HepG2 (cell line): Measurements from ENCODE around the gene HS3ST5. TPM values are rescaled to one million over a fixed set of nuclear protein-coding genes. Genes with fewer than 3 reads are reported as not detected.

Experiments used
- ATAC-seq: fragments of 200-7000 bp; cut with Tn5 transposase; 3 replicates; pipeline ENCODE4 v1.9.1; 2020; ENCODE audit warnings: mild to moderate bottlenecking, moderate library complexity
- BruUV-seq: library from RNA; stranded (reverse); fragments of 400-500 nt; replicated peaks from 2 replicates; lab custom pipeline; 2021; lab: Mats Ljungman, UMichigan
- CTCF ChIA-PET: fragments of 300-600 bp; formaldehyde crosslinking; extraction: SDS; loops from one replicate; lab custom pipeline; 2021; ENCODE audit warnings: low total read pairs, inconsistent platforms, low intra/inter-chr PET ratio; lab: Yijun Ruan, JAX
- POLR2A ChIA-PET: fragments of 350-600 bp; sonication (Branson Sonifier 250); formaldehyde crosslinking; loops from one replicate; lab custom pipeline; 2020; ENCODE audit warnings: antibody characterized with exemption, inconsistent platforms; lab: Yijun Ruan, JAX
- DNase-seq: peaks from one replicate; pipeline ENCODE4 v3.0.0-alpha.2; 2015; ENCODE audit warnings: low spot score
- FAIRE-seq: peaks from 3 replicates; lab custom pipeline; 2011; peaks lifted over from hg19 to GRCh38; lab: Jason Lieb, UNC
- H2AFZ ChIP-seq: one replicate; pipeline ENCODE4 v1.6.1; 2011; ENCODE audit warnings: low read length, inconsistent platforms
- H3K27ac ChIP-seq: fragments of 300-600 bp; 3 replicates; pipeline ENCODE4 v1.8.0; 2011; ENCODE audit warnings: mixed run types, mild to moderate bottlenecking, mixed read lengths, low read length, inconsistent platforms; ENCODE audit not compliant: insufficient read depth; ENCODE audit errors: extremely low read length
- H3K27me3 ChIP-seq, 2 experiments: fragments of 200-600 bp in 1 of 2; 2 replicates in 1 of 2; 3 replicates in 1 of 2; pipeline versions ENCODE4 v1.6.0 to v1.8.0; 2011; ENCODE audit warnings: low read length in 2 of 2, mild to moderate bottlenecking in 2 of 2, moderate library complexity in 2 of 2, inconsistent platforms in 1 of 2; ENCODE audit not compliant: insufficient read depth in 2 of 2, control insufficient read depth in 1 of 2
- H3K36me3 ChIP-seq, 2 experiments: fragments of 200-600 bp in 1 of 2; replicated peaks in 1 of 2; 2 replicates in 1 of 2; 3 replicates in 1 of 2; pipeline versions ENCODE4 v1.5.1 to v1.8.0; 2011; ENCODE audit warnings: low read length in 2 of 2, inconsistent platforms in 1 of 2; ENCODE audit not compliant: insufficient read depth in 2 of 2, control insufficient read depth in 1 of 2
- H3K4me1 ChIP-seq: 2 replicates; pipeline ENCODE4 v1.5.1; 2012; ENCODE audit warnings: low read length, inconsistent platforms; ENCODE audit not compliant: insufficient read depth
- H3K4me2 ChIP-seq: 2 replicates; pipeline ENCODE4 v1.6.0; 2011; ENCODE audit warnings: low read depth, low read length, inconsistent platforms
- H3K4me3 ChIP-seq, 3 experiments: fragments of 200-600 bp in 1 of 3; sonication (generic), shearing (Covaris generic) in 1 of 3; replicated peaks in 1 of 3; 2 replicates each; pipeline ENCODE4 v1.5.1; 2011 to 2016; ENCODE audit warnings: low read length in 3 of 3, inconsistent platforms in 2 of 3, low read depth in 2 of 3, mild to moderate bottlenecking in 2 of 3, control low read depth in 1 of 3, mixed read lengths in 1 of 3; ENCODE audit not compliant: insufficient read depth in 1 of 3
- H3K79me2 ChIP-seq: one replicate; pipeline ENCODE4 v1.6.1; 2011; ENCODE audit warnings: low read length, inconsistent platforms; ENCODE audit not compliant: insufficient read depth
- H3K9ac ChIP-seq: 2 replicates; pipeline ENCODE4 v1.6.0; 2011; ENCODE audit warnings: mild to moderate bottlenecking, low read depth, low read length, inconsistent platforms; ENCODE audit not compliant: insufficient read depth
- H3K9me3 ChIP-seq: 2 replicates; pipeline ENCODE4 v1.5.1; 2012; ENCODE audit warnings: mild to moderate bottlenecking, low read length
- H4K20me1 ChIP-seq: 2 replicates; pipeline ENCODE4 v1.6.0; 2011; ENCODE audit warnings: inconsistent platforms, mild to moderate bottlenecking, low read length, moderate library complexity; ENCODE audit not compliant: insufficient read depth
- ATM ChIP-seq: fragments of 450-650 bp; IDR thresholded peaks from 2 replicates; pipeline ENCODE4 v1.7.1; 2017; ENCODE audit warnings: mild to moderate bottlenecking, borderline replicate concordance
- BRCA1 ChIP-seq: sonication (generic); formaldehyde crosslinking; IDR thresholded peaks from 2 replicates; pipeline ENCODE4 v1.4.0; 2020; ENCODE audit warnings: missing genetic modification reagents
- NR2F6 ChIP-seq, 2 experiments: IDR thresholded peaks; 2 replicates each; pipeline ENCODE4 v1.6.1; 2016; ENCODE audit warnings: antibody characterized with exemption in 1 of 2, mild to moderate bottlenecking in 1 of 2
- STAG1 ChIP-seq: sonication (generic); formaldehyde crosslinking; IDR thresholded peaks from 2 replicates; pipeline ENCODE4 v1.4.0; 2020; ENCODE audit warnings: missing genetic modification reagents
- ZNF33B ChIP-seq: sonication (generic); formaldehyde crosslinking; IDR thresholded peaks from 2 replicates; pipeline ENCODE4 v1.5.1; 2020; ENCODE audit warnings: mild to moderate bottlenecking, missing genetic modification reagents
- ZNF816 ChIP-seq: sonication (generic); formaldehyde crosslinking; IDR thresholded peaks from 2 replicates; pipeline ENCODE4 v1.8.0; 2022; ENCODE audit warnings: missing genetic modification reagents, mild to moderate bottlenecking, borderline replicate concordance
- WGBS: methylation state at CpG from one replicate; pipeline ENCODE4 v1.1.6; 2017; ENCODE audit warnings: low lambda C conversion rate; 5-methylcytosine and 5-hydroxymethylcytosine counted together
- in situ Hi-C: cut with HindIII; loops from 2 replicates; pipeline ENCODE4 v1.10.0; 2017; ENCODE audit warnings: low pct_unique_long_range_greater_than_20kb; ENCODE audit not compliant: extremely low pct_ligation_motif_present
- intact Hi-C: fragments of 100-400 bp; cut with micrococcal nuclease; formaldehyde crosslinking; loops from one replicate; pipeline ENCODE4 v1.10.0; 2022; ENCODE audit not compliant: unreplicated experiment
- polyA plus RNA-seq, 8 experiments: library from polyadenylated mRNA; depleted of rRNA in 3 of 8; stranded (reverse) in 7 of 8; unstranded in 1 of 8; fragments of >200 nt; fragmentation: Illumina TruSeq in 4 of 8; extraction: Trizol in 4 of 8; gene quantifications; 2 replicates each; pipeline versions ENCODE4 v1.2.1 to v1.2.3, GENCODE V29; 2011 to 2016; ENCODE audit warnings: low read depth in 4 of 8, missing spikeins in 1 of 8, mixed read lengths in 1 of 8; ENCODE audit not compliant: insufficient read depth in 1 of 8
- total RNA-seq, 5 experiments: library from RNA; depleted of rRNA; stranded (reverse); fragments of >200 nt; fragmentation: Illumina TruSeq; extraction: Trizol; gene quantifications; 2 replicates each; pipeline ENCODE4 v1.2.3, GENCODE V29; 2016; ENCODE audit warnings: low read depth in 1 of 5
- TF ChIP-seq, protein P1 (sequence below): sonication (generic); formaldehyde crosslinking; IDR thresholded peaks from 2 replicates; pipeline ENCODE4 v1.9.0; 2022; ENCODE audit warnings: low read depth, missing genetic modification reagents
- TF ChIP-seq, protein P2 (sequence below): sonication (generic); formaldehyde crosslinking; IDR thresholded peaks from 2 replicates; pipeline ENCODE4 v1.4.0; 2020; ENCODE audit warnings: mild to moderate bottlenecking, missing genetic modification reagents
- TF ChIP-seq, protein P3 (sequence below): IDR thresholded peaks from 2 replicates; pipeline ENCODE4 v1.6.1; 2016; ENCODE audit warnings: mild to moderate bottlenecking
- TF ChIP-seq, protein P4 (sequence below): sonication (generic); formaldehyde crosslinking; conservative IDR thresholded peaks from 2 replicates; pipeline ENCODE4 v1.4.0; 2020; ENCODE audit warnings: mild to moderate bottlenecking, missing genetic modification reagents, moderate library complexity
- TF ChIP-seq, protein P5 (sequence below): sonication (generic); formaldehyde crosslinking; IDR thresholded peaks from 2 replicates; pipeline ENCODE4 v1.4.0; 2020; ENCODE audit warnings: mild to moderate bottlenecking, missing genetic modification reagents

The HS3ST5 gene
- total and polyA plus RNA-seq, 2 of the 13 experiments (the other 11 are each of a cell fraction or from before 2014, with no cell fraction given), result 1.1 to 1.6 TPM

DNA sequence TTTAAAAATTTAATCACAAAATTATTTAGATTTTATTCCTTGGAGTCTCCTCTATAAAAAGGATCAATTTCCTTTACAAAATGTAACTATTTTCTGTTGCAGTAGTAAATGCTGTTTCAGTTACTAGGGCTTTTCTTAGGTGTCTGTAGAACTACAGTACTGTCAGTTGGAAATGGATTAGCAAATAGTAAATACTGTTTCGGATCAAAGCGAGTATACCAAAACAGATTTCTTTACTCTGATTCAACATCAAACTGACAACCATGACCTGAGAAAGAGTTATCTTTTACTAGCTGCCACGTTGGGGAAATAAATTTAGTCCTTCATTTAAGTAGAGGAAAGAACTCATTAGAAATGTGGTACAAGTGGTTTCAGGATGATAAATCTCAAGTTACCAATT is 172.5 kb downstream of the HS3ST5 start:
- H3K36me3 ChIP-seq, result no peaks in the 10 kb centered on the region; a peak in 1 of 5 replicates
- peak overlapping the region; percentile 87 for H3K4me2 ChIP-seq
- intact Hi-C loops (loop anchor here (5.0 kb wide), 1 partner anchor 172 kb away; the partner anchor contains the start of gene HS3ST5), in situ Hi-C loops (no loop called here)
- H3K4me1 ChIP-seq, result peaks cover 80% of the 10 kb centered on the region
- no TSS peak for BruUV-seq
- no peak overlapping the region for H2AFZ ChIP-seq
- no peaks in the 10 kb centered on the region; a peak in 1 of 5 replicates for H3K27me3 ChIP-seq
- CTCF ChIA-PET, result no interaction called here
- DNase-seq (peak; percentile 82), ATAC-seq (peak; percentile 8; the same call in 1 of the 3 replicates), FAIRE-seq (no peak)
- POLR2A ChIA-PET, result interaction anchor here (1.4 to 6.5 kb wide), 3 partner anchors 26 to 173 kb away, joined by 5 to 72 read pairs (median 11); partner anchors contain the start of gene HS3ST5
- H3K9me3 ChIP-seq, result no peaks in the 10 kb centered on the region
- H3K9ac ChIP-seq, result peak overlapping the region; percentile 86
- peaks cover 4% of the 10 kb centered on the region for H3K79me2 ChIP-seq
- peak overlapping the region; percentile 99 for H3K27ac ChIP-seq
- WGBS, result 0% methylated on average over 3 of the region's 3 CpGs
- no peaks in the 10 kb centered on the region for H4K20me1 ChIP-seq
- peak overlapping the region in 2 of 3 experiments; percentile 33 to 34; a peak in 2 of 6 replicates for H3K4me3 ChIP-seq
- TF ChIP-seq STAG1, result peak; percentile 7; the same call in 1 of the 2 replicates
- TF ChIP-seq ATM, result no peak
- TF ChIP-seq ZNF816 (CRISPR knock-in tag), result no peak
- TF ChIP-seq BRCA1 (CRISPR knock-in tag), result no peak
- TF ChIP-seq, protein P1, sequence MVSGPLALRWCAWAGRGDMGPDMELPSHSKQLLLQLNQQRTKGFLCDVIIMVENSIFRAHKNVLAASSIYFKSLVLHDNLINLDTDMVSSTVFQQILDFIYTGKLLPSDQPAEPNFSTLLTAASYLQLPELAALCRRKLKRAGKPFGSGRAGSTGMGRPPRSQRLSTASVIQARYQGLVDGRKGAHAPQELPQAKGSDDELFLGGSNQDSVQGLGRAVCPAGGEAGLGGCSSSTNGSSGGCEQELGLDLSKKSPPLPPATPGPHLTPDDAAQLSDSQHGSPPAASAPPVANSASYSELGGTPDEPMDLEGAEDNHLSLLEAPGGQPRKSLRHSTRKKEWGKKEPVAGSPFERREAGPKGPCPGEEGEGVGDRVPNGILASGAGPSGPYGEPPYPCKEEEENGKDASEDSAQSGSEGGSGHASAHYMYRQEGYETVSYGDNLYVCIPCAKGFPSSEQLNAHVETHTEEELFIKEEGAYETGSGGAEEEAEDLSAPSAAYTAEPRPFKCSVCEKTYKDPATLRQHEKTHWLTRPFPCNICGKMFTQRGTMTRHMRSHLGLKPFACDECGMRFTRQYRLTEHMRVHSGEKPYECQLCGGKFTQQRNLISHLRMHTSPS (CRISPR knock-in tag), result no peak
- TF ChIP-seq NR2F6 (IDR thresholded peaks at IDR 0.05), result peak; percentile 18; the same call in 1 of the 2 replicates
- peak; percentile 55; the same call in 1 of the 2 replicates for TF ChIP-seq NR2F6 (CRISPR knock-in tag; IDR thresholded peaks at IDR 0.05)
- TF ChIP-seq, protein P2, sequence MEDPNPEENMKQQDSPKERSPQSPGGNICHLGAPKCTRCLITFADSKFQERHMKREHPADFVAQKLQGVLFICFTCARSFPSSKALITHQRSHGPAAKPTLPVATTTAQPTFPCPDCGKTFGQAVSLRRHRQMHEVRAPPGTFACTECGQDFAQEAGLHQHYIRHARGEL (CRISPR knock-in tag), result no peak
- TF ChIP-seq, protein P3, sequence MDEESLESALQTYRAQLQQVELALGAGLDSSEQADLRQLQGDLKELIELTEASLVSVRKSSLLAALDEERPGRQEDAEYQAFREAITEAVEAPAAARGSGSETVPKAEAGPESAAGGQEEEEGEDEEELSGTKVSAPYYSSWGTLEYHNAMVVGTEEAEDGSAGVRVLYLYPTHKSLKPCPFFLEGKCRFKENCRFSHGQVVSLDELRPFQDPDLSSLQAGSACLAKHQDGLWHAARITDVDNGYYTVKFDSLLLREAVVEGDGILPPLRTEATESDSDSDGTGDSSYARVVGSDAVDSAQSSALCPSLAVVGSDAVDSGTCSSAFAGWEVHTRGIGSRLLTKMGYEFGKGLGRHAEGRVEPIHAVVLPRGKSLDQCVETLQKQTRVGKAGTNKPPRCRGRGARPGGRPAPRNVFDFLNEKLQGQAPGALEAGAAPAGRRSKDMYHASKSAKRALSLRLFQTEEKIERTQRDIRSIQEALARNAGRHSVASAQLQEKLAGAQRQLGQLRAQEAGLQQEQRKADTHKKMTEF (CRISPR knock-in tag), result peak; percentile 11; the same call in 1 of the 2 replicates
- TF ChIP-seq, protein P4, sequence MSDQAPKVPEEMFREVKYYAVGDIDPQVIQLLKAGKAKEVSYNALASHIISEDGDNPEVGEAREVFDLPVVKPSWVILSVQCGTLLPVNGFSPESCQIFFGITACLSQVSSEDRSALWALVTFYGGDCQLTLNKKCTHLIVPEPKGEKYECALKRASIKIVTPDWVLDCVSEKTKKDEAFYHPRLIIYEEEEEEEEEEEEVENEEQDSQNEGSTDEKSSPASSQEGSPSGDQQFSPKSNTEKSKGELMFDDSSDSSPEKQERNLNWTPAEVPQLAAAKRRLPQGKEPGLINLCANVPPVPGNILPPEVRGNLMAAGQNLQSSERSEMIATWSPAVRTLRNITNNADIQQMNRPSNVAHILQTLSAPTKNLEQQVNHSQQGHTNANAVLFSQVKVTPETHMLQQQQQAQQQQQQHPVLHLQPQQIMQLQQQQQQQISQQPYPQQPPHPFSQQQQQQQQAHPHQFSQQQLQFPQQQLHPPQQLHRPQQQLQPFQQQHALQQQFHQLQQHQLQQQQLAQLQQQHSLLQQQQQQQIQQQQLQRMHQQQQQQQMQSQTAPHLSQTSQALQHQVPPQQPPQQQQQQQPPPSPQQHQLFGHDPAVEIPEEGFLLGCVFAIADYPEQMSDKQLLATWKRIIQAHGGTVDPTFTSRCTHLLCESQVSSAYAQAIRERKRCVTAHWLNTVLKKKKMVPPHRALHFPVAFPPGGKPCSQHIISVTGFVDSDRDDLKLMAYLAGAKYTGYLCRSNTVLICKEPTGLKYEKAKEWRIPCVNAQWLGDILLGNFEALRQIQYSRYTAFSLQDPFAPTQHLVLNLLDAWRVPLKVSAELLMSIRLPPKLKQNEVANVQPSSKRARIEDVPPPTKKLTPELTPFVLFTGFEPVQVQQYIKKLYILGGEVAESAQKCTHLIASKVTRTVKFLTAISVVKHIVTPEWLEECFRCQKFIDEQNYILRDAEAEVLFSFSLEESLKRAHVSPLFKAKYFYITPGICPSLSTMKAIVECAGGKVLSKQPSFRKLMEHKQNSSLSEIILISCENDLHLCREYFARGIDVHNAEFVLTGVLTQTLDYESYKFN (CRISPR knock-in tag), result peak; percentile 19; the same call in 1 of the 2 replicates
- TF ChIP-seq ZNF33B (CRISPR knock-in tag), result no peak
- TF ChIP-seq, protein P5, sequence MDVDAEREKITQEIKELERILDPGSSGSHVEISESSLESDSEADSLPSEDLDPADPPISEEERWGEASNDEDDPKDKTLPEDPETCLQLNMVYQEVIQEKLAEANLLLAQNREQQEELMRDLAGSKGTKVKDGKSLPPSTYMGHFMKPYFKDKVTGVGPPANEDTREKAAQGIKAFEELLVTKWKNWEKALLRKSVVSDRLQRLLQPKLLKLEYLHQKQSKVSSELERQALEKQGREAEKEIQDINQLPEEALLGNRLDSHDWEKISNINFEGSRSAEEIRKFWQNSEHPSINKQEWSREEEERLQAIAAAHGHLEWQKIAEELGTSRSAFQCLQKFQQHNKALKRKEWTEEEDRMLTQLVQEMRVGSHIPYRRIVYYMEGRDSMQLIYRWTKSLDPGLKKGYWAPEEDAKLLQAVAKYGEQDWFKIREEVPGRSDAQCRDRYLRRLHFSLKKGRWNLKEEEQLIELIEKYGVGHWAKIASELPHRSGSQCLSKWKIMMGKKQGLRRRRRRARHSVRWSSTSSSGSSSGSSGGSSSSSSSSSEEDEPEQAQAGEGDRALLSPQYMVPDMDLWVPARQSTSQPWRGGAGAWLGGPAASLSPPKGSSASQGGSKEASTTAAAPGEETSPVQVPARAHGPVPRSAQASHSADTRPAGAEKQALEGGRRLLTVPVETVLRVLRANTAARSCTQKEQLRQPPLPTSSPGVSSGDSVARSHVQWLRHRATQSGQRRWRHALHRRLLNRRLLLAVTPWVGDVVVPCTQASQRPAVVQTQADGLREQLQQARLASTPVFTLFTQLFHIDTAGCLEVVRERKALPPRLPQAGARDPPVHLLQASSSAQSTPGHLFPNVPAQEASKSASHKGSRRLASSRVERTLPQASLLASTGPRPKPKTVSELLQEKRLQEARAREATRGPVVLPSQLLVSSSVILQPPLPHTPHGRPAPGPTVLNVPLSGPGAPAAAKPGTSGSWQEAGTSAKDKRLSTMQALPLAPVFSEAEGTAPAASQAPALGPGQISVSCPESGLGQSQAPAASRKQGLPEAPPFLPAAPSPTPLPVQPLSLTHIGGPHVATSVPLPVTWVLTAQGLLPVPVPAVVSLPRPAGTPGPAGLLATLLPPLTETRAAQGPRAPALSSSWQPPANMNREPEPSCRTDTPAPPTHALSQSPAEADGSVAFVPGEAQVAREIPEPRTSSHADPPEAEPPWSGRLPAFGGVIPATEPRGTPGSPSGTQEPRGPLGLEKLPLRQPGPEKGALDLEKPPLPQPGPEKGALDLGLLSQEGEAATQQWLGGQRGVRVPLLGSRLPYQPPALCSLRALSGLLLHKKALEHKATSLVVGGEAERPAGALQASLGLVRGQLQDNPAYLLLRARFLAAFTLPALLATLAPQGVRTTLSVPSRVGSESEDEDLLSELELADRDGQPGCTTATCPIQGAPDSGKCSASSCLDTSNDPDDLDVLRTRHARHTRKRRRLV (CRISPR knock-in tag), result no peak
